GM19452 (cell line): ENCODE measurements around the gene MGAT5.

ENCODE experiments used
- ATAC-seq: cut with Tn5 transposase; IDR thresholded peaks from one replicate; pipeline ENCODE4 v1.9.1; 2021; ENCODE audit not compliant: unreplicated experiment

The MGAT5 gene

GRCh38 chr2:134416018-134416417 is 162.1 kb downstream of the MGAT5 start:
- no peak for ATAC-seq

GRCh38 chr2:134416637-134417036 is 162.8 kb downstream of the MGAT5 start:
- no peak for ATAC-seq

- no peak for ATAC-seq
Measured at GRCh38 chr2:134417968-134418582, 164.2 kb downstream of the MGAT5 start.

- ATAC-seq, result no peak
Measured at GRCh38 chr2:134420259-134420658, 166.4 kb downstream of the MGAT5 start.

- ATAC-seq, result no peak
Measured at GRCh38 chr2:134420920-134421319, 167.0 kb downstream of the MGAT5 start.

- no peak for ATAC-seq
Measured at GRCh38 chr2:134421556-134422328, 167.9 kb downstream of the MGAT5 start.

- ATAC-seq, result no peak
Measured at GRCh38 chr2:134425724-134426496, 172.0 kb downstream of the MGAT5 start.

GRCh38 chr2:134426721-134427120 is 172.8 kb downstream of the MGAT5 start:
- ATAC-seq, result no peak

- no peak for ATAC-seq
Measured at GRCh38 chr2:134429886-134430285, 176.0 kb downstream of the MGAT5 start.

GRCh38 chr2:134431838-134432434 is 178.1 kb downstream of the MGAT5 start:
- no peak for ATAC-seq

- ATAC-seq, result no peak
Measured at GRCh38 chr2:134432435-134432883, 178.6 kb downstream of the MGAT5 start.

- no peak for ATAC-seq
Measured at GRCh38 chr2:134433469-134433868, 179.6 kb downstream of the MGAT5 start.

GRCh38 chr2:134433979-134434378 is 180.1 kb downstream of the MGAT5 start:
- ATAC-seq, result no peak

- ATAC-seq, result no peak
Measured at GRCh38 chr2:134435505-134435904, 181.6 kb downstream of the MGAT5 start.

GRCh38 chr2:134435936-134436335 is 182.1 kb downstream of the MGAT5 start:
- no peak for ATAC-seq

- no peak for ATAC-seq
Measured at GRCh38 chr2:134436706-134437105, 182.8 kb downstream of the MGAT5 start.

GRCh38 chr2:134438371-134438770 is 184.5 kb downstream of the MGAT5 start:
- ATAC-seq, result no peak

- ATAC-seq, result no peak
Measured at GRCh38 chr2:134440336-134440909, 186.6 kb downstream of the MGAT5 start.

GRCh38 chr2:134441153-134441863 is 187.4 kb downstream of the MGAT5 start:
- ATAC-seq, result no peak

- ATAC-seq, result no peak
Measured at GRCh38 chr2:134443814-134444480, 190.1 kb downstream of the MGAT5 start.
